ENCODE measurements around the gene NBEAL2. TPM values are rescaled to one million over a fixed set of nuclear protein-coding genes. Genes with fewer than 3 reads are reported as not detected.

Gene NBEAL2
- total RNA-seq, 1 experiment from 2014 or later, result 5.0 TPM

GRCh38 chr3:47042231-47042791 lies 62.8 kb downstream of the NBEAL2 start:
- DNase-seq (ENCODE audit: low read depth), result no peak

- DNase-seq (ENCODE audit: low read depth), result no peak
Measured at GRCh38 chr3:47047069-47047468, 67.6 kb downstream of the NBEAL2 start.

- no peak for DNase-seq (ENCODE audit: low read depth)
Measured at GRCh38 chr3:47047673-47048072, 68.2 kb downstream of the NBEAL2 start.

GRCh38 chr3:47054412-47054811 lies 74.9 kb downstream of the NBEAL2 start:
- no peak for DNase-seq (ENCODE audit: low read depth)

GRCh38 chr3:47056705-47057104 lies 77.2 kb downstream of the NBEAL2 start:
- no peak for DNase-seq (ENCODE audit: low read depth)

- no peak for DNase-seq (ENCODE audit: low read depth)
Measured at GRCh38 chr3:47057212-47057671, 77.8 kb downstream of the NBEAL2 start.

Other genes starting within 250 kb of the NBEAL2 start
- gene MYL3, start 116.2 kb upstream of the NBEAL2 start, total RNA-seq (2014; rRNA removed; shearing (Covaris generic)), result not detected in 2 replicates
- not detected in 2 replicates for gene PTH1R, start 101.9 kb upstream of the NBEAL2 start, total RNA-seq (2014; rRNA removed; shearing (Covaris generic))
- 26.2 and 29.1 TPM in 2 replicates for gene CCDC12, start 2.9 kb upstream of the NBEAL2 start, total RNA-seq (2014; rRNA removed; shearing (Covaris generic))
- gene SETD2, start 184.4 kb downstream of the NBEAL2 start, total RNA-seq (2014; rRNA removed; shearing (Covaris generic)), result 17.3 and 21.6 TPM in 2 replicates